GM13976 (cell line): ENCODE data around the gene PDK3.

Source experiments
- DNase-seq: peaks from one replicate; pipeline ENCODE4 v3.0.0; 2012; ENCODE audit warnings: low spot score
- CTCF ChIP-seq: IDR thresholded peaks from 2 replicates; pipeline ENCODE4 v1.5.1; 2012; ENCODE audit warnings: borderline replicate concordance, mild to moderate bottlenecking; ENCODE audit not compliant: insufficient read depth; ENCODE audit errors: extremely low read depth, missing control alignments, control extremely low read depth
- in situ Hi-C: fragments of 300-500 bp; cut with MboI; formaldehyde crosslinking; loops from one replicate; pipeline ENCODE4 v1.12.0; 2022; ENCODE audit warnings: low sequenced_read_pairs, mixed read lengths, inconsistent platforms; ENCODE audit not compliant: unreplicated experiment

PDK3 gene

GRCh38 chrX:24426921-24427746, 38.0 kb upstream of the PDK3 start:
- TF ChIP-seq CTCF: no peak
- in situ Hi-C loops: no loop called here
- no peak for DNase-seq

- DNase-seq: no peak
- TF ChIP-seq CTCF: no peak
- in situ Hi-C loops: no loop called here
Observed at GRCh38 chrX:24427747-24428019, 37.4 kb upstream of the PDK3 start.

- TF ChIP-seq CTCF: no peak
- in situ Hi-C loops: no loop called here
- DNase-seq: no peak
Observed at GRCh38 chrX:24428516-24428915, 36.6 kb upstream of the PDK3 start.

GRCh38 chrX:24435060-24435459, 30.0 kb upstream of the PDK3 start:
- in situ Hi-C loops: no loop called here
- TF ChIP-seq CTCF: no peak
- DNase-seq: no peak

- in situ Hi-C loops: no loop called here
- DNase-seq: no peak
- no peak for TF ChIP-seq CTCF
Observed at GRCh38 chrX:24443918-24444317, 21.2 kb upstream of the PDK3 start.

GRCh38 chrX:24444645-24445044, 20.4 kb upstream of the PDK3 start:
- TF ChIP-seq CTCF: no peak
- in situ Hi-C loops: no loop called here
- DNase-seq: no peak
